Peyer's patch (tissue), 4 donors: Measurements from ENCODE around the gene RNASE2. TPM values are rescaled to one million over a fixed set of nuclear protein-coding genes. Genes with fewer than 3 reads are reported as not detected.

ENCODE experiments used
- DNase-seq, 3 donors: peaks; one replicate each; pipeline ENCODE4 v3.0.0-alpha.2; 2017 to 2019
- H3K27ac ChIP-seq, 4 donors: fragments of 200-600 bp; sonication (generic); one replicate each; pipeline ENCODE4 v1.5.1; 2016 to 2019
- H3K27me3 ChIP-seq, 2 donors: fragments of 200-600 bp; sonication (generic); one replicate each; pipeline ENCODE4 v1.5.1; 2019
- H3K36me3 ChIP-seq, 3 donors: fragments of 200-600 bp; sonication (generic); one replicate each; pipeline ENCODE4 v1.5.1; 2016 to 2019
- H3K4me1 ChIP-seq, 4 donors: fragments of 200-600 bp; sonication (generic); one replicate each; pipeline ENCODE4 v1.5.1; 2016 to 2019
- H3K4me3 ChIP-seq, 4 donors: fragments of 200-600 bp; sonication (generic); 1 replicate in 3 of 4; 2 replicates in 1 of 4; pipeline ENCODE4 v1.5.1; 2016 to 2019; ENCODE audit warnings: mild to moderate bottlenecking in 1 of 4
- H3K9me3 ChIP-seq, 4 donors: fragments of 200-600 bp; sonication (generic); one replicate each; pipeline ENCODE4 v1.5.1; 2016 to 2019; ENCODE audit warnings: mild to moderate bottlenecking in 1 of 4
- CTCF ChIP-seq, 6 experiments: fragments of 450-650 bp in 4 of 6; fragments of 200-600 bp in 2 of 6; sonication (generic) in 1 of 6; IDR thresholded peaks; one replicate each; pipeline ENCODE4 v1.5.1; 2017 to 2019; ENCODE audit warnings: antibody characterized with exemption in 6 of 6, mild to moderate bottlenecking in 3 of 6, moderate library complexity in 1 of 6
- POLR2A ChIP-seq, 2 donors: fragments of 450-650 bp; IDR thresholded peaks; one replicate each; pipeline ENCODE4 v1.5.1; 2017; ENCODE audit warnings: antibody characterized with exemption in 2 of 2, mild to moderate bottlenecking in 2 of 2, moderate library complexity in 2 of 2
- total RNA-seq, 4 donors: library from RNA; depleted of rRNA; stranded (reverse); fragments of >200 nt; gene quantifications; one replicate each; pipeline ENCODE4 v1.1.0, GENCODE V29; 2016

Gene RNASE2
- total RNA-seq, 4 donors from 2014 or later: not detected

GRCh38 chr14:20989787-20990600 lies 34.7 kb downstream of the RNASE2 start, which contains the start of gene METTL17:
TSS of gene METTL17 (plus strand) at chr14:20989980. CDS start at chr14:20990003, 23 bp downstream.
- H3K27me3 ChIP-seq: no peaks in the 10 kb centered on the region
- DNase-seq: peak; percentile 85 to 96 (median 89)
- TF ChIP-seq POLR2A (IDR thresholded peaks at IDR 0.05) (peak; percentile 46 to 68), CTCF (IDR thresholded peaks at IDR 0.05) (peak in 4 of 6 experiments; percentile 16 to 41 (median 37))
- peak within 1 kb of the TSS; percentile 66 to 90 (median 81) for H3K27ac ChIP-seq
- peaks cover 0 to 27% (median 10%) of the 10 kb centered on the region in 4 donors for H3K4me1 ChIP-seq
- peaks cover 0 to 33% (median 0%) of the 10 kb centered on the region in 3 donors for H3K36me3 ChIP-seq
- peak within 1 kb of the TSS; percentile 69 to 98 (median 82) for H3K4me3 ChIP-seq
- H3K9me3 ChIP-seq: no peaks in the 10 kb centered on the region

GRCh38 chr14:20996521-20996920 lies 41.2 kb downstream of the RNASE2 start:
- Histone ChIP-seq H3K9me3 (no peaks in the 10 kb centered on the region), H3K4me3 (no peak overlapping the region), H3K4me1 (peaks cover 0 to 27% (median under 1%) of the 10 kb centered on the region in 4 donors), H3K27me3 (no peaks in the 10 kb centered on the region), H3K27ac (no peak overlapping the region), H3K36me3 (peaks cover 0 to 54% (median 0%) of the 10 kb centered on the region in 3 donors)
- TF ChIP-seq POLR2A (IDR thresholded peaks at IDR 0.05) (no peak), CTCF (IDR thresholded peaks at IDR 0.05) (no peak)
- no peak for DNase-seq

GRCh38 chr14:20997115-20997514 lies 41.8 kb downstream of the RNASE2 start:
- no peaks in the 10 kb centered on the region for H3K9me3 ChIP-seq
- no peak overlapping the region for H3K4me3 ChIP-seq
- H3K36me3 ChIP-seq: peaks cover 0 to 50% (median 0%) of the 10 kb centered on the region in 3 donors
- H3K27me3 ChIP-seq: no peaks in the 10 kb centered on the region
- H3K4me1 ChIP-seq: peaks cover 0 to 21% (median 0%) of the 10 kb centered on the region in 4 donors
- TF ChIP-seq POLR2A (IDR thresholded peaks at IDR 0.05) (no peak), CTCF (IDR thresholded peaks at IDR 0.05) (no peak)
- H3K27ac ChIP-seq: no peak overlapping the region
- no peak for DNase-seq

- Histone ChIP-seq H3K27me3 (no peaks in the 10 kb centered on the region), H3K9me3 (no peaks in the 10 kb centered on the region), H3K27ac (no peak overlapping the region), H3K36me3 (peaks cover 0 to 46% (median 0%) of the 10 kb centered on the region in 3 donors), H3K4me3 (no peak overlapping the region), H3K4me1 (peaks cover 0 to 19% (median 0%) of the 10 kb centered on the region in 4 donors)
- no peak for DNase-seq
- TF ChIP-seq CTCF (IDR thresholded peaks at IDR 0.05): no peak
- no peak for TF ChIP-seq POLR2A (IDR thresholded peaks at IDR 0.05)
Measured at GRCh38 chr14:20997564-20997963, 42.3 kb downstream of the RNASE2 start.

GRCh38 chr14:20998139-20998538 lies 42.9 kb downstream of the RNASE2 start:
- Histone ChIP-seq H3K9me3 (no peaks in the 10 kb centered on the region), H3K36me3 (peaks cover 0 to 40% (median 0%) of the 10 kb centered on the region in 3 donors), H3K4me1 (peaks cover 0 to 19% (median 0%) of the 10 kb centered on the region in 4 donors), H3K4me3 (no peak overlapping the region), H3K27ac (no peak overlapping the region), H3K27me3 (no peaks in the 10 kb centered on the region)
- no peak for TF ChIP-seq CTCF (IDR thresholded peaks at IDR 0.05)
- no peak for TF ChIP-seq POLR2A (IDR thresholded peaks at IDR 0.05)
- DNase-seq: no peak
